ENCODE data around the gene TOP2B.

DNA sequence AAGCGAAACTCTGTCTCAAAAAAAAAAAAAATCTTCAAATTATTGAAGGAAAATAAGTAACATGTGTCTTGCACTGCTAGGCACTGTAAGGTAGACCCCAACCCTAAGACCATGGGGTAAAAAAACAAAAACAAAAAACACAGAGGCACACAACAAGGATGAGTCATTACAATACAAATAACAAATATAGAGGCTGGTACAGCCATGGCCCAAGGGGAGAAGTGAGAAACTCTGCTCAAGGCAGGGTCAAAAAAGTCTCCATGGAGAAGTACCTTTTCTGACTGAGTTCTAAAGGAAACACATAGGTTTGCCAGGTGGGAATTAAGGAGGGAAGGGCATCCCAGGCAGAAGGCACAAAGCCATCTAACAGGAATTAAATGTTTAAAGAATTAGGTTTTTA lies 54.5 kb downstream of the TOP2B start:
- TF ChIP-seq EZH2phosphoT487 (IDR thresholded peaks at IDR 0.05; ENCODE audit: low read depth): no peak
- TF ChIP-seq, protein P1, sequence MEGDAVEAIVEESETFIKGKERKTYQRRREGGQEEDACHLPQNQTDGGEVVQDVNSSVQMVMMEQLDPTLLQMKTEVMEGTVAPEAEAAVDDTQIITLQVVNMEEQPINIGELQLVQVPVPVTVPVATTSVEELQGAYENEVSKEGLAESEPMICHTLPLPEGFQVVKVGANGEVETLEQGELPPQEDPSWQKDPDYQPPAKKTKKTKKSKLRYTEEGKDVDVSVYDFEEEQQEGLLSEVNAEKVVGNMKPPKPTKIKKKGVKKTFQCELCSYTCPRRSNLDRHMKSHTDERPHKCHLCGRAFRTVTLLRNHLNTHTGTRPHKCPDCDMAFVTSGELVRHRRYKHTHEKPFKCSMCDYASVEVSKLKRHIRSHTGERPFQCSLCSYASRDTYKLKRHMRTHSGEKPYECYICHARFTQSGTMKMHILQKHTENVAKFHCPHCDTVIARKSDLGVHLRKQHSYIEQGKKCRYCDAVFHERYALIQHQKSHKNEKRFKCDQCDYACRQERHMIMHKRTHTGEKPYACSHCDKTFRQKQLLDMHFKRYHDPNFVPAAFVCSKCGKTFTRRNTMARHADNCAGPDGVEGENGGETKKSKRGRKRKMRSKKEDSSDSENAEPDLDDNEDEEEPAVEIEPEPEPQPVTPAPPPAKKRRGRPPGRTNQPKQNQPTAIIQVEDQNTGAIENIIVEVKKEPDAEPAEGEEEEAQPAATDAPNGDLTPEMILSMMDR (IDR thresholded peaks at IDR 0.05; ENCODE audit: low read depth, low read length): no peak
